Measurements from ENCODE around the gene YIF1A. TPM values are rescaled to one million over a fixed set of nuclear protein-coding genes. Genes with fewer than 3 reads are reported as not detected.

YIF1A gene
- total RNA-seq, 1 experiment from 2014 or later = 64.3 TPM

- Histone ChIP-seq H2BK120ac (ENCODE audit: low read depth, low read length, poor library complexity, severe bottlenecking) (no peak overlapping the region), H3K9me3 (ENCODE audit: control insufficient read depth, low read depth, low read length) (no peaks in the 10 kb centered on the region), H2AFZ (ENCODE audit: low read length) (no peak overlapping the region), H4K91ac (ENCODE audit: insufficient read length, low read depth, low read length) (no peak overlapping the region), H2AK5ac (ENCODE audit: insufficient read length, low read length) (no peak overlapping the region), H3K4me1 (ENCODE audit: insufficient read depth, low read length) (0 out of 2 replicates have a peak, but pooled peaks cover 3% of the 10 kb centered on the region), H2BK20ac (ENCODE audit: low read depth, low read length, poor library complexity, severe bottlenecking) (no peak overlapping the region), H3K27ac (ENCODE audit: insufficient read length, low read depth, low read length) (no peak overlapping the region), H3K23ac (ENCODE audit: insufficient read length, low read depth, low read length) (no peak overlapping the region), H3K14ac (ENCODE audit: insufficient read depth, low read length) (no peak overlapping the region), H3K79me1 (ENCODE audit: insufficient read depth, low read depth, low read length, poor library complexity, severe bottlenecking) (no peaks in the 10 kb centered on the region), H3K79me2 (ENCODE audit: insufficient read depth, low read length) (no peaks in the 10 kb centered on the region), H3K23me2 (ENCODE audit: insufficient read length, low read depth, low read length, poor library complexity, severe bottlenecking) (no peaks in the 10 kb centered on the region), H2BK15ac (ENCODE audit: low read depth, low read length) (no peak overlapping the region), H4K20me1 (ENCODE audit: control insufficient read depth, insufficient read depth, insufficient read length) (no peaks in the 10 kb centered on the region), H3K27me3 (ENCODE audit: insufficient read depth, low read length) (no peaks in the 10 kb centered on the region; the same call in 1 of the 2 replicates), H3K9ac (ENCODE audit: extremely low read depth, insufficient read length, low read length) (no peak overlapping the region), H3T11ph (ENCODE audit: low read length) (no peak overlapping the region), H3K4ac (ENCODE audit: low read depth, low read length) (no peak overlapping the region), H2BK12ac (ENCODE audit: insufficient read length, low read depth, low read length) (no peak overlapping the region), H3K56ac (ENCODE audit: insufficient read length, low read depth, low read length) (no peak overlapping the region), H3K4me2 (ENCODE audit: insufficient read depth, insufficient read length, low read length) (no peak overlapping the region), H4K8ac (replicated peaks; ENCODE audit: insufficient read length, low read depth, low read length) (no peak overlapping the region), H2BK5ac (ENCODE audit: insufficient read length, low read length) (no peak overlapping the region), H4K5ac (ENCODE audit: insufficient read length, low read depth, low read length) (no peak overlapping the region), H3K18ac (ENCODE audit: insufficient read length, low read depth, low read length) (no peak overlapping the region)
- no peak for DNase-seq
- no peak for TF ChIP-seq CTCF (conservative IDR thresholded peaks at IDR 0.05)
- H3K4me1 Mint-ChIP-seq = peaks cover 24 to 25% of the 10 kb centered on the region in 2 experiments
- H3K9me3 Mint-ChIP-seq = no peaks in the 10 kb centered on the region
- WGBS (ENCODE audit: extremely low coverage, insufficient read length, low lambda C conversion rate) = no CpG with 5 or more reads among the region's 19 CpGs
- H3K27me3 Mint-ChIP-seq (ENCODE audit: low read depth) = peaks cover 4% of the 10 kb centered on the region
- no peak overlapping the region for H3K27ac Mint-ChIP-seq
- no peak overlapping the region for H3K4me3 Mint-ChIP-seq
- peaks cover 2 to 11% (median 4%) of the 10 kb centered on the region in 3 experiments; a peak in 5 of 7 replicates for H3K36me3 Mint-ChIP-seq (ENCODE audit: insufficient read depth in 1 of 3, low read depth in 3 of 3)
These were observed 44.4 kb upstream of the YIF1A start for GRCh38 chr11:66333220-66333877.

All from H9 (cell line).